NCI-H446 (cell line): Measurements from ENCODE around the gene TGIF2.
"Not testable (repeated sequence)": the region's sequence is repeated elsewhere in the genome, so short reads cannot be mapped to it uniquely, and the experiment has no call there.

Experiments
- DNase-seq, 2 experiments: peaks; one replicate each; lab custom pipeline; 2025; lab: John Stamatoyannopoulos, UW

TGIF2 gene

DNA sequence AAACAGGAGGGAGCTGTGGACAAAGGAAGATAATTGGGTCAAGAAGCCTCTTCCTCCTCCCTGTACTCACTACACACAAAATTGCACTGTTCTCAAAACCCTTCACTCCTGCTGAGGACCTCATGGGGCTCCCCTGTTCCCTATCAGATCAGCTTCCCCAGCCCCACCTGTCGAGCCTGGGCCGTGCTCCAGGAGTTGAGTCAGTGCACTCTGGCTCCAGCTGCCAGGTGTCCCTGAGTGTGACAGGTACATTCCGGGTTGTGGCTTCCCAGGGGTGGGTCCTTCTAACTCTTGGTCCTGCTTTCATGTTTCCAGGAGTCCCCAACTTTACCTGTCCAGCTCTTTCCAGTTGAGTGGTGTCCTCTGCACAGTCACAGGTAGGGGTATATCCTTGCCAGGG lies 40.6 kb downstream of the TGIF2 start:
- no peak for DNase-seq

DNA sequence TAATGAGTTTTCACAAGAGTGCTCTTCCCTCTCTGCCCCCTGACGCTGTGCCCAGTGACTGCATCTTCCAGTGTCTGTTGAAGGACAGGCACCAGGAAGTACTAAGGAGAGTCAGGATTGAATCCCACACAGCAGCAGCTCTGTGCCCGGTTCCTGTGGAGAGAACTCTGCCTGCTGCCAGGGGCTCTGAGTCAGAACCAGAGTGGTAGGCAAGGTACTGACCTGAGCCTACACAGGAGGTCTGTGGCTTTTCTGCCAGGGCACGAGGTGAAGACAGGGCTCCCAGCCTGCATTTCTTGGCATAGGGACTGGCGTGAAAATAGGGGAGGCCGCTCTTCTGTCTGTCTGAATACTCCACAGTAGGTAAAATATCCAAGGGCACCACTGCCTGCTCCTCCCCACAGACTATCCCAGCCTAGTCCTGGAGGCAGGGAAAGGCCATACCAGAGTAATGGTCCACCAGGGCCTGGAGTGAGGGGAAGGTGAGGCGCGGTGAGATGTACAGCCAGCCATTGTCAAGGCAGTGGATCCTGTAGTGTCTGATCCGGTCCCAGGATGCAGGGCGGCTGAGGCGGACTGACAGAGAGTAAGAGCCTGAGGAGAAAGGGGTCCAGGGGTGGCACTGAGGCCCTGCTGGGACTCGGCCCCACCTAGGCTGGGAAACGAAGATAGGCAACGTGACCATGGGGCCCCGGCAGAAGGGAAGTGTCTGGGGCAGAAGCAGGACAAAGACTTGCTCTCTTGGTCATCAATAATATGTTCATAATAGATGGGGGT lies 41.6 kb downstream of the TGIF2 start:
- no peak for DNase-seq

DNA sequence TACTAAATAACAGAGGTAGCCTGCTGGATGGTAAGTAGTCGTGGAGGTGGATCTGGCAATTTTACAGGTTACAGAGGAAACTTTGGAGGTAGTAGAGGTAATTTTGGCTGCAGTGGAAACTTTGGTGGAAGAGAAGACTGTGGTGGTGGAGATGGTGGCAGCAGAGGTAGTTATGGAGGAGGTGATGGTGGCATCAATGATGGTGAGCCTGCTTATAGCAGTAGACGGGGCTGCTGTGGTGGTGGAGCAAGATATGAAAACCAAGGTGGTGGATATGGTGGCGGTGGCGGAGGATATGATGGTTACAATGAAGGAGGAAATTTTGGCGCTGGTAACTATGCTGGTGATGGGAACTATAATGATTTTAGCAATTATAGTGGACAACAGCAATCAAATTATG lies 47.5 kb downstream of the TGIF2 start:
- no peak for DNase-seq

DNA sequence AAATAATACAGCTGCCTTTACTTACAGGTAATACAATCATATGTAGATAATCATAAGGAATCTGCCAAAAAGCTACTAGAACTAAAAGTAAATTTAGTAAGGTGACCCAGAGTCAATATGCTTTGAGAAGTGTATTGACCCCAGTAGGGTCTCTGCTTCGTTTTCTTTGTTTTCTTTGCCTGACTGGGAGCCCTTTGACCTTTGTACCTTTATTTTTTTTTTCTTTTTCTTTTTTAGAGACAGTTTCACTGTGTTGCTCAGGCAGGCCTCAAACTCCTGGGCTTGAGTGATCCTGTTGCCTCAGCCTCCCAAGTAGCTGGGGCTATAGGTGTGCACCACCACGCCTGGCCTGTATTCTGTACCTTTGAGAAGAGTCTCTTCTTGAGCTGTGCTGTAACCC lies 50.0 kb downstream of the TGIF2 start:
- no peak for DNase-seq

GRCh38 chr20:36624068-36624943 lies 50.9 kb downstream of the TGIF2 start:
- DNase-seq = no peak

GRCh38 chr20:36624944-36625324 lies 51.5 kb downstream of the TGIF2 start:
- no peak for DNase-seq

DNA sequence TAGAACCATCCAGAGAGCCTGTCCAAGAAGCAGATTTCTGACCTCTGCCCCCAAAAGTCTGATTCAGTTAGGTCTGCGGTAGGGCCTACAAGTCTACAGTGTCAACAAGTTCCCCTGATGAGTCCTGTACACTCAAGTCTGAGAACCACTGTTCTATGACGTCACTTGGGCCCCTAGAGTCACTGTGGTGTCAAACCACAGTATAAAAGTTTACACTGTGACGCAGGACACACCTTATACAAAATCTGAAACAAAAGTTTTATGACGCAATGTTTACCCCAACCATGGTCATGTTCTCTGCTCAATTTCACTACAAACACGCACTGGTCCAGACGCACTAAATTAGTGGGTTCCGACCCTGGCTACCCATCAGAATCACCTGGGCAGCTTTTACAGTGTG lies 54.7 kb downstream of the TGIF2 start:
- DNase-seq = no peak

DNA sequence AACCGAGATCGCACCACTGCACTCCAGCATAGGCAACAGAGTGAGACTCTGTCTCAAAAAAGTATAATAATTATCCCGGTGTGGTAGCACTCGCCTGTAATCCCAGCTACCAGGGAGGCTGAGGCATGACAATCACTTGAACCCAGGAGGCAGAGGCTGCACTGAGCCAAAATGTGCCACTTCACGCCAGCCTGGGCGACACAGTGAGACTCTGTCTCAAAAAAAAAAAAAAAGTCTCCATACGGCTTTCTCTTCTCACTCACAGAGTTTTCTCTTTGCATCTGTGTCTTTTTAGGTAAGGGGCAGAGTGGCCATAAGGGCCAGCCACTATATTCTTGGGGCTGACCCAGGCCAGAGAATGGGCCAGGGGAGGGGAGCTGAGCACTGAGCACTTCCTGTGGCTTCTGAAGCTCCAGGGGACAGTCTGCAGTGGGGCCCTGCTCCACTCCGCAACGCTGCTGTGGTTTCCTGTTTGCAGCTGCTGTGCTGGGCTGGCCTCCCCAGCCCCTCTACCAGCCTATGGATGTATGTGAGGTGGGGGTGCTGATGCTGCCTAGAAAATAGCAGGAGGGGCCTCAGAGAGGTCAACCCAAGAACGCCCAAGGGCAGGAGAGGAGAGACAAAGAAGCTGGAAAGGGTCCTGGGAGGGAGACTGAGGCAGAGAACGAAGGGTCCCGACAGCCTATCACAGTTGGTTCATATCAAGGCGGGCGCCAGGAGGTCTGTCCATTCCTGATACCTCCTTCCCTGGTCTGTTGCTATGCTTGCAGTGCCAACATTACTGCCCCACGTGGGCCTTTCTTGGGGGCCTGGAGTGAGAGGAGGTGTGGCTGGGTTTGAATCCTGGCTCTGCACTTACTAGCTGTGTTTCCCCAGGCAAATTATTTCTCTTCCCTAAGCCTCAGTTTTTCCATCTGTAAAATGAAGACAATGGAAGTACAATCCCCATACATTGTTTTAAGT lies 56.6 kb downstream of the TGIF2 start:
- no peak for DNase-seq

DNA sequence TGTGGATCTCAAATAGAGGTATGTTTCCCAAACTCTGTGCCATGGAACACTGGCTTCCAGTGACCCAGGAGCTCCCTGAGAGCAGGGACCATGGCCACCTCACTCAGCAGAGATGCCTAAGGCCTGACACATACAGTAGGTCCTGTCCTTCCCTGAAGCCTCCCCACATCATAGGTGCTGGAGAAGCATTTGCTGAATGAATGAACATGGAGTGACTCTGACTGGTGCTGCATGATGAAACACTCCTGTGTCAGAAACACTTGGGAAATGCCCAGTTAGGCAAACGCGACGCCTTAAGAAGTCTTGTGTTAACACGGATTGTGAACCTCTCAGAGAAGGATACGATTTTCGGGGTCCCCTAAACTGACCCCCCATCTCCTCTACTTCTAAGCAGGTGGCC lies 58.2 kb downstream of the TGIF2 start:
- DNase-seq = no peak

DNA sequence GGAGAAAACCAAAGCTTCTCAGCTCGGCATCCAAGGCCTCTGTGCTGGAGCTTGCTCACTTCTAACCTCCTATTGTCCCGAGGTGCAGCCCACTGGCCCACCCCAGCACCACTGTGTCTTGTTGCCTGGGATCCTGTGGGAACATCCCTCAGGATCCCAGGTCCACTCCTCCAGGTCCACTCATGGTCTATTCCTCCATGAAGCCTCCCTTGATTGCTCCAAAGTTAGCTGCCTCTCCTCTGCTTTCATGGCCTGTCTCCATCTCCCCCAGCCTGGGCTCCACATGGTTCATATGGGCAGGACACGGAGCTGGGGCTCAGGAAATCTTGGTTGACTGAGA lies 58.7 kb downstream of the TGIF2 start:
- no peak for DNase-seq

DNA sequence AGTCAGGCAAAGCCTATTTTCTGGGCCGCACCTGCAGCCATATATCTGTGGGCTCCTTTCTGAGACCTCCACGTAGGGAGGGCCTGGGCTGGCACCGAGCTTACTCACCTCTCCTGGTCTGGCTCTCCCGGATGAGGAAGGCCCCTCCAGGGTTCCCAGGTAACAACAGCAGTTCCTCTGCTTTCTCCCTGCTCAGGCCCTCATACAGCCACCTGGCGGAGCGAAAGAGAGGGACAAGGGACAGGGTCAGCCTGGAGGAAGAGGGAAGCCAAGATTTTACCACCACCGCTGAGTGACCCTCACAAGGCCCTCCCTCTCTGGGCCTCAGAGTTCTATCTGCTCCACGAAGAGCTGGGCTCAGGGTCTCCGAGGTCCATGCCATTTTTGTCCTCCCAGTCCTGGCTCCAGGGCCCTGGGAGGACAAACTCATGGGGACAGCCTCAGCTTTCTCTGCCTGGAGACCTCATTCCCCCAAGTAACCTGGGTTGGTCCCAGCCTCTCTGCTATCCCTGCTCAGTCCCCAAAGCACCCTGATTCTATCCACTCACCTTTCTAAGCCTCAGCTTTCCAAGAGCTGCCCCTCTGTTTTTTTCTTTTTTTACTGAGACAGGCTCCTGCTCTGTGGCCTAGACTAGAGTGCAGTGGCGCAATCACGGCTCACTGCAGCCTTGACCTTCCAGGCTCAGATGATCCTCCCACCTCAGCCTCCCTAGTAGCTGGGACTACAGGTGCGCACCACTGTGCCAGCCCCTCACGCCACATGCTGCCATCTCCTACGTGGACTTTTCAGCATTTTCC lies 59.3 kb downstream of the TGIF2 start:
- no peak for DNase-seq

GRCh38 chr20:36633285-36633772 lies 59.9 kb downstream of the TGIF2 start:
- DNase-seq = no peak

DNA sequence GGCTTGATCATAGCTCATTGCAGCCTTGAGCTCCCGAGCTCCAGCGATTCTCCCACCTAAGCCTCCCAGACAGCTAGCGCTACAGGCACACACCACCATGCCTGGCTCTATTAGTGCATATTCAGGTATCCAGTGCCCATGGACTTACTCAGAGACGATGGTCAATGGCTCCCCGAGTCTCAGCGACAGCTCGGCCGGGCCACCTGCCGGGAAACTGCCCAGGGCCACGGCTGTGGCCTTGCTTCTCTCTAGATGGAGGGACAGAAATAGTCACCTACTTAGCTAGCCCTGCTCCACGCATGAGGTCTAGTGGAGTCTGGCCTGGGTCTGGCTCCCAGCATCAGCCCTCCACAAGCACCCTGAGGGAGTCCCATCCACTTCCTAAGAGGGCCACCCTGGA lies 60.9 kb downstream of the TGIF2 start:
- no peak for DNase-seq

DNA sequence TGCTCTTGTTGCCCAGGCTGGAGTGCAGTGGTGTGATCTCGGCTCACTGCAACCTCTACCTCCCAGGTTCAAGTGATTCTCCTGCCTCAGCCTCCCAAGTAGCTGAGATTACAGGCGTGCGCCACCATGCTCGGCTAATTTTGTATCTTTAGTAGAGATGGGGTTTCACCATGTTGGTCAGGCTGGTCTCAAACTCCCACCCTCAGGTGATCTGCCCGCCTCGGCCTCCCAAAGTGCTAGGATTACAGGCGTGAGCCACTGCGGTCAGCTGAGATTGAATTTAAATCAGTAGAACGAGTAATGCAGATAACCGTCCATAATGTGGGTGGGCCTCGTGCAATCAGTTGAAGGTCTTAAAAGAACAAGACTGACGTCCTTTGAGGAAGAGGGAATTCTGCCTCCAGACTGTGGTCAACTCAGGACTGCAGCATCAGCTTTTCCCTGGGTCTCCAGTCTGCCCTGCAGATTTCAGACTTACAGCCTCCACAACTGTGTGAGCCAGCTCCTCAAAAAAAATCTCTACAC lies 65.5 kb downstream of the TGIF2 start:
- not testable (repeated sequence) for DNase-seq

DNA sequence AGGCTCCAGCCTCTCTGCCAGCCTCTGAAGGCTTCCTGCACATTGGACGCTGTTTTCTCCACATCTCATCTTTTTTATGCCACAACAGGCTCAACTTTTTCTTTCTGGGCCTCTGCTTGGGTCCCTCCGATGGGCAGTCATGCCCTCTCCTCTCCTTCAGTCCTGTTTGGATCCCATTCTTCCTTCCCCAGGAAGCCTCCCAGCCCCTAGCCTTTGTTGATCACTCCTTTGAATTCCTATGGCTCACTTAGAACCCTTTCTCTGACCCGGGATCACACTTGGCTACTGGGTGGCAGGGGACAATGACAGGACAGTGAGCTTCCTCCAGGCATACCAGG lies 68.1 kb downstream of the TGIF2 start:
- DNase-seq = no peak

GRCh38 chr20:36642136-36642535 lies 68.7 kb downstream of the TGIF2 start:
- no peak for DNase-seq
